Measurements from ENCODE around the gene BPIFB3.

GRCh38 chr20:33020278-33021161 lies 33.2 kb upstream of the BPIFB3 start:
- no peak for TF ChIP-seq POLR2AphosphoS5 (IDR thresholded peaks at IDR 0.05)
- TF ChIP-seq CTCF (IDR thresholded peaks at IDR 0.05): no peak
- no peak for TF ChIP-seq POLR2A (IDR thresholded peaks at IDR 0.05; ENCODE audit: low read depth)
- no peak for TF ChIP-seq EP300 (IDR thresholded peaks at IDR 0.05)
